GM21619 (cell line): ENCODE measurements around the gene NRK.
"Not testable (repeated sequence)": the region's sequence is repeated elsewhere in the genome, so short reads cannot be mapped to it uniquely, and the experiment has no call there.

Experiments
- ATAC-seq: cut with Tn5 transposase; IDR thresholded peaks from one replicate; pipeline ENCODE4 v1.9.1; 2021; ENCODE audit not compliant: unreplicated experiment

NRK gene

GRCh38 chrX:105876658-105877057 is 54.3 kb downstream of the NRK start:
- ATAC-seq: no peak

GRCh38 chrX:105880491-105880890 is 58.2 kb downstream of the NRK start:
- ATAC-seq: no peak

GRCh38 chrX:105882581-105883275 is 60.4 kb downstream of the NRK start:
- ATAC-seq: no peak

- no peak for ATAC-seq
Observed at GRCh38 chrX:105894721-105895120, 72.4 kb downstream of the NRK start.

- no peak for ATAC-seq
Observed at GRCh38 chrX:105909576-105909975, 87.2 kb downstream of the NRK start.

- no peak for ATAC-seq
Observed at GRCh38 chrX:105910563-105911105, 88.3 kb downstream of the NRK start.

GRCh38 chrX:105945266-105945665 is 122.9 kb downstream of the NRK start:
- no peak for ATAC-seq

- no peak for ATAC-seq
Observed at GRCh38 chrX:105969487-105969886, 147.1 kb downstream of the NRK start.

- no peak for ATAC-seq
Observed at GRCh38 chrX:105972690-105973386, 150.5 kb downstream of the NRK start.

GRCh38 chrX:105973387-105973739 is 151.0 kb downstream of the NRK start:
- ATAC-seq: no peak

GRCh38 chrX:105975382-105975781 is 153.0 kb downstream of the NRK start:
- no peak for ATAC-seq

- no peak for ATAC-seq
Observed at GRCh38 chrX:105981772-105982485, 159.6 kb downstream of the NRK start.

- ATAC-seq: not testable (repeated sequence)
Observed at GRCh38 chrX:105988487-105988886, 166.1 kb downstream of the NRK start.

- no peak for ATAC-seq
Observed at GRCh38 chrX:105999294-105999693, 177.0 kb downstream of the NRK start.

- no peak for ATAC-seq
Observed at GRCh38 chrX:106000203-106000602, 177.9 kb downstream of the NRK start.

- not testable (repeated sequence) for ATAC-seq
Observed at GRCh38 chrX:106000609-106001008, 178.3 kb downstream of the NRK start.

GRCh38 chrX:106005684-106006083 is 183.3 kb downstream of the NRK start:
- ATAC-seq: no peak

GRCh38 chrX:106007815-106008214 is 185.5 kb downstream of the NRK start:
- ATAC-seq: no peak
